MM.1S (cell line): ENCODE results near the gene FGD4.

Experiments
- EZH2 ChIP-seq: fragments of 300-600 bp; sonication (generic); optimal IDR thresholded peaks from 2 replicates; pipeline ENCODE3; 2017; ENCODE audit warnings: low read depth, mild to moderate bottlenecking, antibody characterized with exemption, low read length, mixed read lengths
- TF ChIP-seq, protein P1 (sequence below): fragments of 300-600 bp; sonication (generic); IDR thresholded peaks from 2 replicates; pipeline ENCODE4 v1.5.1; 2016; ENCODE audit warnings: antibody characterized with exemption, low read length, mixed read lengths

DNA sequence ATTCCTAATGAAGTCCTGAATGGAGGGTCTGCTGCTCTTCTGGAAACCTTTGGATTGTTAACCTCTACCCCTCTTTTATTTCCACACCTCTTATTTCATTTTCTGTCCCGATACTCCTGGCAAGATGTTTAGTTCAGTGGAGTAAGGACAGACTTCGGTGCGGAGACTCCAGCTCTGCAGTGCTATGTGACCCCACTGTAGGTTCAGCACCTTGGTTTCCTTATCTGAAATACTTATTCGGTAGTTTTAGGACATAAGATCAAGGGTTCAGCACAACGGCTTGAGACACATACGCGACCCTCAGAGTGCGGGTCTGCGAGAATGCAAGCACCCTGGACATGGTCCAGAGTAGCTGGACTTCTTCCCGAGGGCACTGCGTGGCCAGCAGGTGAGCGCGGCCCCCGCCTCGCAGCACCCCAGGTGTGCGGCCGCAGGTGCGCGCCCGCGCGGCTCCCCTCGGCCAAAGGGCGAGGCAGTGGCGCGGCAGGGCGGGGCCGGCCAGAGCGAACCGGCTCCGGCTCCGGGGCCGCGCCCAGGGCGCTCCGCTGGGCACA, 465 bp upstream of the FGD4 start:
- TF ChIP-seq EZH2 = no peak
- TF ChIP-seq, protein P1, sequence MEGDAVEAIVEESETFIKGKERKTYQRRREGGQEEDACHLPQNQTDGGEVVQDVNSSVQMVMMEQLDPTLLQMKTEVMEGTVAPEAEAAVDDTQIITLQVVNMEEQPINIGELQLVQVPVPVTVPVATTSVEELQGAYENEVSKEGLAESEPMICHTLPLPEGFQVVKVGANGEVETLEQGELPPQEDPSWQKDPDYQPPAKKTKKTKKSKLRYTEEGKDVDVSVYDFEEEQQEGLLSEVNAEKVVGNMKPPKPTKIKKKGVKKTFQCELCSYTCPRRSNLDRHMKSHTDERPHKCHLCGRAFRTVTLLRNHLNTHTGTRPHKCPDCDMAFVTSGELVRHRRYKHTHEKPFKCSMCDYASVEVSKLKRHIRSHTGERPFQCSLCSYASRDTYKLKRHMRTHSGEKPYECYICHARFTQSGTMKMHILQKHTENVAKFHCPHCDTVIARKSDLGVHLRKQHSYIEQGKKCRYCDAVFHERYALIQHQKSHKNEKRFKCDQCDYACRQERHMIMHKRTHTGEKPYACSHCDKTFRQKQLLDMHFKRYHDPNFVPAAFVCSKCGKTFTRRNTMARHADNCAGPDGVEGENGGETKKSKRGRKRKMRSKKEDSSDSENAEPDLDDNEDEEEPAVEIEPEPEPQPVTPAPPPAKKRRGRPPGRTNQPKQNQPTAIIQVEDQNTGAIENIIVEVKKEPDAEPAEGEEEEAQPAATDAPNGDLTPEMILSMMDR = no peak
